Right lobe of liver (tissue), 4 donors: ENCODE measurements around the gene ACAD10.

ENCODE experiments used
- CTCF ChIP-seq, 4 donors: fragments of 200-600 bp in 3 of 4; fragments of 450-650 bp in 1 of 4; IDR thresholded peaks; one replicate each; pipeline versions ENCODE4 v1.5.1 to v1.8.0; 2016 to 2022; ENCODE audit warnings: antibody characterized with exemption in 4 of 4, mild to moderate bottlenecking in 2 of 4
- POLR2A ChIP-seq: fragments of 450-650 bp; IDR thresholded peaks from one replicate; pipeline ENCODE4 v1.6.1; 2017; ENCODE audit warnings: antibody characterized with exemption, mild to moderate bottlenecking
- donor health status: DM: no; HTN: no; CAD: no.
- donor health status: DM: no; HTN: no; CAD: no.
- donor health status: DM: no; HTN: yes; CAD: no.

GRCh38 chr12:111776836-111777344 is 91.0 kb downstream of the ACAD10 start:
- TF ChIP-seq POLR2A (no peak), CTCF (IDR thresholded peaks at IDR 0.05) (no peak)
